ENCODE results near the gene SCYL1.

The SCYL1 gene

DNA sequence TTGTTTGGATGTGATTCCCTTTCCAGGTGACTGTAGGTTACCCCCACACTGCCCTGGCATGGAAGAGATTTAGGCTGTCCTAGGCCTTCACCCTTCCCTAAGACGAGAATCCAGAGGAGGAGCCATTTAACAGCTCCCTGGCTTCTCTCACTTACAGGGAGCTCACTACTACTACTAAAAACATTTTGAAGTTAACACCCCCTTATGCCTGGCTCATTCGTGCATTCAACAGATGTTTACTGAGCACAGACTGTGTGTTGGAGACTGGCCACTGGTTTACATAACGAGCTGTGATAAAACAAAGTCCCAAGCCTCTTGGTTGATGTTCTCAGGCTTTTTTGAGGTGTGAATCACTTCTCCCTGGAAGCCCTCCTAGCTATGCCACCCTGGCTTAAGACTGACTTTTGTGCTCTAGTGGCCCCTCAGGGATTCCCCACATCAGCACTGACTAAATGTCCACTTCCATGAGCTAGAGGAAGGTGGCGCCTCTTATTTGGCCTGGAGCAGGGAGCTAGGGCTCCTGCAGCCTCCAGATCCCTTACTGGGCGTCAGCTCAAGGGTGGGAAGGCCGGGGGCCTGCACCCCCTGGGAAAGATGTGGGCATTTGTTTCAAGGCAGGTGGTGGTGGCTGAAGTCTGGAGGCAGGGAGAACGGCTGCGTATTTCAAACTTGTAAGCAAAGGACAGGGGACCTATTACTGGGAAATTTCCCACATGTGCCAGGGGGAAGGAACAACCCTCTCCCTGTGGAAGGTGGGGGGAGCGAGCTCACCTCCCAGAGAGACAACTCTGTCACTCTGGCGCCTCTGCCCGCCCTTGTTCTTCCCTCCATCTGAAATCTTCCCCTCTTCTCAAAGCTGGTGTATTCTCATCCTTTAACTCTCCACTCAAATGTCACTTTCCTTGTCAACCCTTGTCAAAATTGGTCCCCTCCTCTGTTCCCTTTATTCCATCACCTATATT lies 45.4 kb upstream of the SCYL1 start:
- H3K4me3 ChIP-seq (ENCODE audit: low read depth, low read length) = no peak overlapping the region
- TF ChIP-seq, protein P1, sequence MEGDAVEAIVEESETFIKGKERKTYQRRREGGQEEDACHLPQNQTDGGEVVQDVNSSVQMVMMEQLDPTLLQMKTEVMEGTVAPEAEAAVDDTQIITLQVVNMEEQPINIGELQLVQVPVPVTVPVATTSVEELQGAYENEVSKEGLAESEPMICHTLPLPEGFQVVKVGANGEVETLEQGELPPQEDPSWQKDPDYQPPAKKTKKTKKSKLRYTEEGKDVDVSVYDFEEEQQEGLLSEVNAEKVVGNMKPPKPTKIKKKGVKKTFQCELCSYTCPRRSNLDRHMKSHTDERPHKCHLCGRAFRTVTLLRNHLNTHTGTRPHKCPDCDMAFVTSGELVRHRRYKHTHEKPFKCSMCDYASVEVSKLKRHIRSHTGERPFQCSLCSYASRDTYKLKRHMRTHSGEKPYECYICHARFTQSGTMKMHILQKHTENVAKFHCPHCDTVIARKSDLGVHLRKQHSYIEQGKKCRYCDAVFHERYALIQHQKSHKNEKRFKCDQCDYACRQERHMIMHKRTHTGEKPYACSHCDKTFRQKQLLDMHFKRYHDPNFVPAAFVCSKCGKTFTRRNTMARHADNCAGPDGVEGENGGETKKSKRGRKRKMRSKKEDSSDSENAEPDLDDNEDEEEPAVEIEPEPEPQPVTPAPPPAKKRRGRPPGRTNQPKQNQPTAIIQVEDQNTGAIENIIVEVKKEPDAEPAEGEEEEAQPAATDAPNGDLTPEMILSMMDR (IDR thresholded peaks at IDR 0.05; ENCODE audit: low read depth, low read length) = peak; percentile 23
- TF ChIP-seq, protein P2, sequence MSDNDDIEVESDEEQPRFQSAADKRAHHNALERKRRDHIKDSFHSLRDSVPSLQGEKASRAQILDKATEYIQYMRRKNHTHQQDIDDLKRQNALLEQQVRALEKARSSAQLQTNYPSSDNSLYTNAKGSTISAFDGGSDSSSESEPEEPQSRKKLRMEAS (IDR thresholded peaks at IDR 0.05; ENCODE audit: low read depth, low read length) = no peak
- peak; percentile 51 for DNase-seq (ENCODE audit: low read depth)

DNA sequence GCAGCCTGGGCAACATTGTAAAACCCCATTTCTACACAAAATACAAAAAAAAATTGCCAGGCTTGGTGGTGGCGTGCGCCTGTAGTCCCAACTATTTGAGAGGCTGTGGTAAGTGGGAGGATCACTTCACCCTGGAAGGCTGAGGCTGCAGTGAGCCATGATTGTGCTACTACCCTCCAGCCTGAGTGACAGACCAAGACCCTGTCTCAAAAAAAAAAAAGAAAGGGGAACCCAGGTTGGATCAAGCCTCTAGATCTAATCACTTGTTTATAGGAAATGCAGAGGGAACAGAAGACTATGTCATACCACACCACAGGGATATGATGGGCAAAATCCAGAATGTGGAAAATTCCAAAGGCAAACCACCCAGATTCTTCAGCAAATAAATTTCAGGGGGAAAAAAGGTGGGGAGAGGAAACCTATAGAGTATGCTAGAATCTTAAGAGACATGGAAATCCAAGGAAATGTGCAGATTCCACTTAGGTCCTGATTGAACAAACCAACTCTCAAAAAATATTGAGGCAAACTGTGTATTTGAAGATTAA lies 42.5 kb upstream of the SCYL1 start:
- no peak overlapping the region for H3K4me3 ChIP-seq (ENCODE audit: low read depth, low read length)
- DNase-seq (ENCODE audit: low read depth) = peak; percentile 40
- TF ChIP-seq MYC (IDR thresholded peaks at IDR 0.05; ENCODE audit: low read depth, low read length) (no peak), POLR2A (IDR thresholded peaks at IDR 0.05; ENCODE audit: extremely low read depth, insufficient read length) (no peak)
- TF ChIP-seq, protein P2 (IDR thresholded peaks at IDR 0.05; ENCODE audit: low read depth, low read length) = no peak
- TF ChIP-seq, protein P1 (IDR thresholded peaks at IDR 0.05; ENCODE audit: low read depth, low read length) = no peak

DNA sequence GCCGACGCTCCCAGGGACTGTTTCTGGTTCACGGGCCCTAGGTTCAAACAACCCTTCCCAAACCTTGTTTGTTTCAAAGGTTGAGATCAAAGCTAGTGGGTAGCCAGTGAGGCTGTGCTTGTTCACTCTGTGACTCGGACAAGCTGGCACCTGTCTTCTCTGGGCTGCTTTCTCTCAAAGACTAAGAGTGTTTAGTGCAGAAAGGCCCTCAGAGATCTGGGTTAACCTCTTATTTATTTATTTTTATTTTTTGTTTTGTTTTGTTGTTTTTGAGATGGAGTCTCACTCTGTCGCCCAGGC lies 39.0 kb upstream of the SCYL1 start:
- TF ChIP-seq, protein P2 (IDR thresholded peaks at IDR 0.05; ENCODE audit: low read depth, low read length) = no peak
- TF ChIP-seq MYC (IDR thresholded peaks at IDR 0.05; ENCODE audit: low read depth, low read length) (no peak), POLR2A (IDR thresholded peaks at IDR 0.05; ENCODE audit: extremely low read depth, insufficient read length) (no peak)
- TF ChIP-seq, protein P1 (IDR thresholded peaks at IDR 0.05; ENCODE audit: low read depth, low read length) = no peak
- no peak for DNase-seq (ENCODE audit: low read depth)
- no peak overlapping the region for H3K4me3 ChIP-seq (ENCODE audit: low read depth, low read length)

DNA sequence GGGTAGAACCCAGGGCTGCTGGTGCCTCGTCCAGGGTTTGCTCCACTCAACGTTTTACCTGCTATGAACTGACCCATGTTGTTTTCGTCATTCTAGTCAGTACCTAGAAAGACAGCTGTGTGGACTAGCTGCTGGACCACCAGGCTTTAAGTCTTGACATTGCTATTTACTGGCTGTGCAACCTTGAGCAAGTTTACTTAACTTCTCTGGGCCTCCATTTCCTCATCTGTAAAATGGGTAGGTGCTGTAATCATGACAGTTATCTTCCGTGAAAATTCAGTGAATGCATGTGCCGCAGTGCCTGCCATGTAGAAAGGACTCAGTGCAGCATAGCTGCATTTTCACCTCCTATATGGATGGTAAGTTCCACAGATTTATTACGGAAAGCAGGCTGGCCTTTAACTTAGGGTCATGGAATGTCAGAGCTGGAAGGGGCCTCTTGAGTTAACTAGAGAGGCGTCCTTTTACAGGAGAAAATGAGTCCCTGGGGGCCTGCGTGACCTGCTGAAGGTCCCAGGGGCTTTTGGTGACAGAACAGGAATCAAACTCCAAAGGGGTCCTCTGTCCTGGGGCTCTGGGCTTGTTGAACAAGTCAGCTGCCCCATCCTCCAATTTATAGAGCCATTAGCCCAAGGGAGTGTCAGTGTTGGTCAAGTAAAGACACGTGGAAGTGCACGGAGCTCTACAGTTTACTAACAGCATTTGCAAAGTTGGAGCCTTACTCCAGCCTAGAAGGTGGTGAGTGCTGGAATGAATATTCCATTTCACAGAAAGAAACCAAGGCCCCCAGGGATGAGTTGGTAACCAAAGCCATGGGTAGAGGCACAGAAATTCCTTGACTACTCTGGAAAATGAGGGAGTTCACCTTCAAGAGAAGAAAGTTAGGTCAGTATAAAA lies 38.1 kb upstream of the SCYL1 start:
- no peak overlapping the region for H3K4me3 ChIP-seq (ENCODE audit: low read depth, low read length)
- TF ChIP-seq POLR2A (IDR thresholded peaks at IDR 0.05; ENCODE audit: extremely low read depth, insufficient read length) (no peak), MYC (IDR thresholded peaks at IDR 0.05; ENCODE audit: low read depth, low read length) (no peak)
- TF ChIP-seq, protein P1 (IDR thresholded peaks at IDR 0.05; ENCODE audit: low read depth, low read length) = no peak
- TF ChIP-seq, protein P2 (IDR thresholded peaks at IDR 0.05; ENCODE audit: low read depth, low read length) = no peak
- peak; percentile 29 for DNase-seq (ENCODE audit: low read depth)

DNA sequence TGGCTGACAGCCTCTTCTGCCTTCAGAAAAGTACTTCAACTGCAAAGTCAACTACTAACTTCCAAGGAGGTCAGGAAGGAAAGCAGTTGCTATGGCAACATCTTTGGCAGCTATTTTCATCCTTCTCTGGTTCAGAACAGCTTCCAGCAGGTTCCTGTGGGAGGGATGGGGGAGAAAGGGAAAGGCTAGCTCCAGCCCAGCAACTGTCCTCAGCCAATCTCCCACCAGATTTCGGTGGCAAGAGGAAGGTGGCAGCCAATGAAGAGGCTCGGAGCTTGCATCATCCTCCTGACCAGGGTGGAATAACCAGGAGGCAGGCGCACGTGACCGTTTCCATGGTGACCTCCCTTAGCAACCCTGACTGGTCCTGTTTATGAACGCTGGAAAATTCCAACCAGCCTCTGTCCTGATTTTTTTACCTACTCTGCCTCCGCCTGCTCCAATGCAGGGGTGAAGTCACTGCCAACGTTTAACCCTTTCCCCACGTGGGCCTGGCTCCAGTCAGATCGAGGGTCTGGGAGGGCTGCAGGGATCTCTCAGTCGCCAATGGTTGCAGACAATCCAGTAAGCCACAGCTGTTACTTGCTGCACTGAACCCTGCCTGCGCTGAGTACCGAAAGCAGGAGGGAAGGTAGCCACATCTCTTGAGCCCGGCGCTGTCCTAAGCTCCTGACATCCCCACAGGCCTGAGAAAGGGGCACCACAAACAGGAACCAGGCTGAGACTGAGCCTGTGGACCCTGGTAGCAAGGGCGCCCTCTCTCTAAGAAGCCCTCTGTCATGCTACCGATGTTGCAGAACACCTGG lies 37.2 kb upstream of the SCYL1 start:
- TF ChIP-seq POLR2A (IDR thresholded peaks at IDR 0.05; ENCODE audit: extremely low read depth, insufficient read length) (no peak), MYC (IDR thresholded peaks at IDR 0.05; ENCODE audit: low read depth, low read length) (no peak)
- TF ChIP-seq, protein P1 (IDR thresholded peaks at IDR 0.05; ENCODE audit: low read depth, low read length) = no peak
- TF ChIP-seq, protein P2 (IDR thresholded peaks at IDR 0.05; ENCODE audit: low read depth, low read length) = peak; percentile 76
- H3K4me3 ChIP-seq (ENCODE audit: low read depth, low read length) = no peak overlapping the region
- peak; percentile 66 for DNase-seq (ENCODE audit: low read depth)

All from NB4 (cell line).